HEK293 (cell line): ENCODE data around the gene CNOT11.

Source experiments
- CTCF ChIP-seq: fragments of 450-650 bp; formaldehyde crosslinking; IDR thresholded peaks from 2 replicates; pipeline ENCODE4 v1.5.1; 2016; ENCODE audit warnings: missing biosample characterization, missing genetic modification characterization
- KLF10 ChIP-seq: fragments of 450-650 bp; IDR thresholded peaks from 2 replicates; pipeline ENCODE4 v1.5.1; 2018; ENCODE audit warnings: missing biosample characterization, mild to moderate bottlenecking, missing genetic modification characterization
- TCF7L2 ChIP-seq: IDR thresholded peaks from 2 replicates; pipeline ENCODE4 v1.6.1; 2011; ENCODE audit warnings: low read depth, mild to moderate bottlenecking, inconsistent platforms, low read length, moderate library complexity, borderline replicate concordance
- YY1 ChIP-seq: fragments of 450-650 bp; formaldehyde crosslinking; IDR thresholded peaks from 2 replicates; pipeline ENCODE4 v1.5.1; 2018; ENCODE audit warnings: missing biosample characterization, missing genetic modification characterization
- ZNF10 ChIP-seq: fragments of 450-650 bp; formaldehyde crosslinking; IDR thresholded peaks from 2 replicates; pipeline ENCODE4 v1.5.1; 2017; ENCODE audit warnings: missing biosample characterization, missing genetic modification characterization
- ZNF214 ChIP-seq: fragments of 450-650 bp; formaldehyde crosslinking; IDR thresholded peaks from 2 replicates; pipeline ENCODE4 v1.5.1; 2017; ENCODE audit warnings: missing biosample characterization, mild to moderate bottlenecking, missing genetic modification characterization, borderline replicate concordance
- ZNF23 ChIP-seq: fragments of 450-650 bp; formaldehyde crosslinking; IDR thresholded peaks from 2 replicates; pipeline ENCODE4 v1.5.1; 2016; ENCODE audit warnings: missing biosample characterization, missing genetic modification characterization, borderline replicate concordance
- ZNF239 ChIP-seq: fragments of 450-650 bp; formaldehyde crosslinking; IDR thresholded peaks from 2 replicates; pipeline ENCODE4 v1.5.1; 2016; ENCODE audit warnings: missing biosample characterization, missing genetic modification characterization
- ZNF24 ChIP-seq: fragments of 450-650 bp; formaldehyde crosslinking; IDR thresholded peaks from 2 replicates; pipeline ENCODE4 v1.5.1; 2016; ENCODE audit warnings: missing biosample characterization, missing genetic modification characterization
- ZNF510 ChIP-seq: fragments of 450-650 bp; formaldehyde crosslinking; IDR thresholded peaks from 2 replicates; pipeline ENCODE4 v1.5.1; 2018; ENCODE audit warnings: mild to moderate bottlenecking, missing genetic modification characterization, missing biosample characterization; ENCODE audit not compliant: insufficient replicate concordance
- ZNF555 ChIP-seq: fragments of 450-650 bp; formaldehyde crosslinking; conservative IDR thresholded peaks from 2 replicates; pipeline ENCODE4 v1.5.1; 2017; ENCODE audit warnings: missing biosample characterization, mild to moderate bottlenecking, missing genetic modification characterization, inconsistent platforms
- ZSCAN5A ChIP-seq: fragments of 450-650 bp; formaldehyde crosslinking; IDR thresholded peaks from 2 replicates; pipeline ENCODE4 v1.5.1; 2016; ENCODE audit warnings: missing biosample characterization, missing genetic modification characterization
- TF ChIP-seq, protein P1 (sequence below): fragments of 450-650 bp; formaldehyde crosslinking; IDR thresholded peaks from 2 replicates; pipeline ENCODE4; 2016; ENCODE audit warnings: missing biosample characterization, missing genetic modification characterization
- TF ChIP-seq, protein P2 (sequence below): fragments of 450-650 bp; formaldehyde crosslinking; IDR thresholded peaks from 2 replicates; pipeline ENCODE4 v1.5.1; 2016; ENCODE audit warnings: missing biosample characterization, missing genetic modification characterization

- no peak for TF ChIP-seq ZNF510
- TF ChIP-seq, protein P1, sequence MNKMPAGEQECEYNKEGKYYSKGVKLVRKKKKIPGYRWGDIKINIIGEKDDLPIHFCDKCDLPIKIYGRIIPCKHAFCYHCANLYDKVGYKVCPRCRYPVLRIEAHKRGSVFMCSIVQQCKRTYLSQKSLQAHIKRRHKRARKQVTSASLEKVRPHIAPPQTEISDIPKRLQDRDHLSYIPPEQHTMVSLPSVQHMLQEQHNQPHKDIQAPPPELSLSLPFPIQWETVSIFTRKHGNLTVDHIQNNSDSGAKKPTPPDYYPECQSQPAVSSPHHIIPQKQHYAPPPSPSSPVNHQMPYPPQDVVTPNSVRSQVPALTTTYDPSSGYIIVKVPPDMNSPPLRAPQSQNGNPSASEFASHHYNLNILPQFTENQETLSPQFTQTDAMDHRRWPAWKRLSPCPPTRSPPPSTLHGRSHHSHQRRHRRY (tag by site-specific recombination): no peak
- no peak for TF ChIP-seq CTCF
- no peak for TF ChIP-seq ZNF555 (tag by site-specific recombination)
- TF ChIP-seq ZNF23 (tag by site-specific recombination): no peak
- TF ChIP-seq ZNF239 (tag by site-specific recombination): no peak
- no peak for TF ChIP-seq ZNF214 (tag by site-specific recombination)
- TF ChIP-seq ZNF10: no peak
- TF ChIP-seq, protein P2, sequence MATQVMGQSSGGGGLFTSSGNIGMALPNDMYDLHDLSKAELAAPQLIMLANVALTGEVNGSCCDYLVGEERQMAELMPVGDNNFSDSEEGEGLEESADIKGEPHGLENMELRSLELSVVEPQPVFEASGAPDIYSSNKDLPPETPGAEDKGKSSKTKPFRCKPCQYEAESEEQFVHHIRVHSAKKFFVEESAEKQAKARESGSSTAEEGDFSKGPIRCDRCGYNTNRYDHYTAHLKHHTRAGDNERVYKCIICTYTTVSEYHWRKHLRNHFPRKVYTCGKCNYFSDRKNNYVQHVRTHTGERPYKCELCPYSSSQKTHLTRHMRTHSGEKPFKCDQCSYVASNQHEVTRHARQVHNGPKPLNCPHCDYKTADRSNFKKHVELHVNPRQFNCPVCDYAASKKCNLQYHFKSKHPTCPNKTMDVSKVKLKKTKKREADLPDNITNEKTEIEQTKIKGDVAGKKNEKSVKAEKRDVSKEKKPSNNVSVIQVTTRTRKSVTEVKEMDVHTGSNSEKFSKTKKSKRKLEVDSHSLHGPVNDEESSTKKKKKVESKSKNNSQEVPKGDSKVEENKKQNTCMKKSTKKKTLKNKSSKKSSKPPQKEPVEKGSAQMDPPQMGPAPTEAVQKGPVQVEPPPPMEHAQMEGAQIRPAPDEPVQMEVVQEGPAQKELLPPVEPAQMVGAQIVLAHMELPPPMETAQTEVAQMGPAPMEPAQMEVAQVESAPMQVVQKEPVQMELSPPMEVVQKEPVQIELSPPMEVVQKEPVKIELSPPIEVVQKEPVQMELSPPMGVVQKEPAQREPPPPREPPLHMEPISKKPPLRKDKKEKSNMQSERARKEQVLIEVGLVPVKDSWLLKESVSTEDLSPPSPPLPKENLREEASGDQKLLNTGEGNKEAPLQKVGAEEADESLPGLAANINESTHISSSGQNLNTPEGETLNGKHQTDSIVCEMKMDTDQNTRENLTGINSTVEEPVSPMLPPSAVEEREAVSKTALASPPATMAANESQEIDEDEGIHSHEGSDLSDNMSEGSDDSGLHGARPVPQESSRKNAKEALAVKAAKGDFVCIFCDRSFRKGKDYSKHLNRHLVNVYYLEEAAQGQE (tag by site-specific recombination): no peak
- no peak for TF ChIP-seq KLF10 (tag by site-specific recombination)
- TF ChIP-seq ZSCAN5A (tag by site-specific recombination): no peak
- no peak for TF ChIP-seq ZNF24 (tag by site-specific recombination)
- no peak for TF ChIP-seq YY1
- no peak for TF ChIP-seq TCF7L2
These were observed 11.8 kb downstream of the CNOT11 start for GRCh38 chr2:101264360-101264939.
